Stomach (tissue), 9 donors: ENCODE data around the gene C9. TPM values are rescaled to one million over a fixed set of nuclear protein-coding genes. Genes with fewer than 3 reads are reported as not detected.
"Not testable (repeated sequence)": the region's sequence is repeated elsewhere in the genome, so short reads cannot be mapped to it uniquely, and the experiment has no call there.

Experiments used
- DNase-seq, 2 donors: peaks; one replicate each; pipeline versions ENCODE4 v3.0.0 to v3.0.0-alpha.2; 2013 to 2019
- H3K27ac ChIP-seq, 5 donors: fragments of 200-600 bp in 4 of 5; sonication (generic) in 4 of 5; one replicate each; pipeline ENCODE4 v1.5.1; 2013 to 2019; ENCODE audit warnings: mild to moderate bottlenecking in 1 of 5, moderate library complexity in 1 of 5
- H3K27me3 ChIP-seq, 3 donors: fragments of 200-600 bp; sonication (generic); one replicate each; pipeline ENCODE4 v1.5.1; 2017 to 2019; ENCODE audit warnings: mixed run types in 1 of 3
- H3K36me3 ChIP-seq, 4 donors: fragments of 200-600 bp; sonication (generic); 1 replicate in 3 of 4; 2 replicates in 1 of 4; pipeline ENCODE4 v1.5.1; 2016 to 2019
- H3K4me1 ChIP-seq, 4 donors: fragments of 200-600 bp; sonication (generic); one replicate each; pipeline ENCODE4 v1.5.1; 2016 to 2019
- H3K4me3 ChIP-seq, 4 donors: fragments of 200-600 bp; sonication (generic) in 3 of 4; one replicate each; pipeline ENCODE4 v1.5.1; 2016 to 2019; ENCODE audit warnings: mild to moderate bottlenecking in 1 of 4
- H3K9me3 ChIP-seq, 4 donors: fragments of 200-600 bp; sonication (generic); one replicate each; pipeline ENCODE4 v1.5.1; 2016 to 2019
- CTCF ChIP-seq, 7 experiments: fragments of 450-650 bp in 4 of 7; fragments of 200-600 bp in 3 of 7; sonication (generic) in 3 of 7; IDR thresholded peaks; one replicate each; pipeline ENCODE4 v1.5.1; 2016 to 2019; ENCODE audit warnings: antibody characterized with exemption in 7 of 7, control low read depth in 2 of 7, mild to moderate bottlenecking in 1 of 7
- EP300 ChIP-seq: sonication (generic); formaldehyde crosslinking; IDR thresholded peaks from one replicate; pipeline ENCODE4 v1.6.1; 2017; ENCODE audit warnings: antibody characterized with exemption
- POLR2A ChIP-seq, 4 donors: fragments of 450-650 bp; IDR thresholded peaks; one replicate each; pipeline ENCODE4 v1.6.1; 2016; ENCODE audit warnings: antibody characterized with exemption in 4 of 4, control low read depth in 2 of 4, mild to moderate bottlenecking in 1 of 4, moderate library complexity in 1 of 4
- POLR2AphosphoS5 ChIP-seq, 3 donors: sonication (generic); formaldehyde crosslinking; IDR thresholded peaks; one replicate each; pipeline ENCODE4 v1.6.1; 2016; ENCODE audit warnings: antibody characterized with exemption in 3 of 3
- WGBS, 5 donors: extraction: QIAGEN DNeasy Blood & Tissue Kit in 3 of 5; methylation state at CpG; one replicate each; pipeline versions ENCODE4 v1.1.5 to v1.1.7; 2013 to 2018; 5-methylcytosine and 5-hydroxymethylcytosine counted together
- intact Hi-C: fragments of 100-400 bp; cut with DNase I; formaldehyde crosslinking; loops from one replicate; pipeline ENCODE4 v1.15.1; 2023; ENCODE audit warnings: low total_unique reads
- polyA plus RNA-seq, 3 donors: library from polyadenylated mRNA; stranded (reverse); fragments of 200-250 nt; gene quantifications; one replicate each; pipeline ENCODE4 v1.2.3, GENCODE V29; 2013
- total RNA-seq, 5 donors: library from RNA; depleted of rRNA; stranded (reverse); fragments of >200 nt; gene quantifications; one replicate each; pipeline versions ENCODE4 v1.1.0 to v1.2.3, GENCODE V29; 2014 to 2016
- donor health status: healthy with polysubstance abuse.
- donor health status: Bipolar disorder and iron deficiency.
- donor health status: healthy.

Gene C9
- total and polyA plus RNA-seq, 8 donors, result not detected

- H3K9me3 ChIP-seq, result peaks cover 0 to 16% (median 10%) of the 10 kb centered on the region in 4 donors
- H3K36me3 ChIP-seq, result no peaks in the 10 kb centered on the region
- no peak overlapping the region for H3K4me3 ChIP-seq
- TF ChIP-seq CTCF (IDR thresholded peaks at IDR 0.05) (no peak), POLR2AphosphoS5 (IDR thresholded peaks at IDR 0.05) (no peak), EP300 (no peak), POLR2A (IDR thresholded peaks at IDR 0.05) (no peak)
- no peaks in the 10 kb centered on the region for H3K27me3 ChIP-seq
- H3K4me1 ChIP-seq, result peaks cover 0 to 6% (median 0%) of the 10 kb centered on the region in 4 donors
- 86 to 93% (median 91%) methylated on average over 1 of the region's 1 CpG for WGBS, 5 donors
- DNase-seq, result no peak
- H3K27ac ChIP-seq, result no peak overlapping the region
- intact Hi-C loops, result no loop called here
Observed at GRCh38 chr5:39240750-39241149, 123.5 kb downstream of the C9 start.

- Histone ChIP-seq H3K4me3 (no peak overlapping the region), H3K27me3 (no peaks in the 10 kb centered on the region), H3K9me3 (peaks cover 0 to 16% (median 10%) of the 10 kb centered on the region in 4 donors), H3K4me1 (peaks cover 0 to 6% (median 0%) of the 10 kb centered on the region in 4 donors), H3K36me3 (no peaks in the 10 kb centered on the region), H3K27ac (no peak overlapping the region)
- DNase-seq, result no peak
- TF ChIP-seq POLR2AphosphoS5 (IDR thresholded peaks at IDR 0.05), result no peak
- TF ChIP-seq EP300, result no peak
- no peak for TF ChIP-seq CTCF (IDR thresholded peaks at IDR 0.05)
- no peak for TF ChIP-seq POLR2A (IDR thresholded peaks at IDR 0.05)
- 35 to 41% (median 38%) methylated on average over 3 of the region's 3 CpGs for WGBS, 5 donors
- intact Hi-C loops, result no loop called here
Observed at GRCh38 chr5:39238366-39239105, 125.8 kb downstream of the C9 start.

- TF ChIP-seq POLR2A (IDR thresholded peaks at IDR 0.05) (no peak), POLR2AphosphoS5 (IDR thresholded peaks at IDR 0.05) (no peak), EP300 (no peak), CTCF (IDR thresholded peaks at IDR 0.05) (no peak)
- WGBS, 5 donors, result 51 to 79% (median 71%) methylated on average over 1 of the region's 1 CpG
Observed at GRCh38 chr5:39236718-39237117, 127.6 kb downstream of the C9 start.

DNA sequence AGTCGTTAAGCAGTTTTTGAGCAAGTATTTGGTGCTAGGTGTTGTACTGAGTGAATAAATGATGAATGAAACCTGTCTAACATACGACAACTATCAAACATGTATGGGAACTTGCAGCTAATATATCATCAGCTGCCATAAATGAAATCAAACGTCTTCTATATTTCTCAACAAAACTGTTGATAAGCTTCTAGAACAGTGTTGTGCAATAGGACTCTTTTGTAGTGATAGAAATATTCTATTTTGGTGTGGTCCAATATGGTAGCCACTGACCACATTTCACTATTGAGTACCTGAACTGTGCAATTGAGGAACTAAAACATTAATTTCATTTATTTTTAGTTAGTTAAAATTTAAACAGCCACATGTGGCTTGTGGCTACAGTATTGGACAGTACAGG, 128.6 kb downstream of the C9 start:
- Histone ChIP-seq H3K9me3 (peaks cover 0 to 6% (median 0%) of the 10 kb centered on the region in 4 donors), H3K27ac (no peak overlapping the region), H3K4me1 (peaks cover 0 to 9% (median 0%) of the 10 kb centered on the region in 4 donors), H3K36me3 (no peaks in the 10 kb centered on the region), H3K4me3 (no peak overlapping the region), H3K27me3 (no peaks in the 10 kb centered on the region)
- DNase-seq, result no peak
- 38 to 63% (median 57%) methylated on average over 3 of the region's 3 CpGs for WGBS, 5 donors
- no peak for TF ChIP-seq POLR2A (IDR thresholded peaks at IDR 0.05)
- no peak for TF ChIP-seq POLR2AphosphoS5 (IDR thresholded peaks at IDR 0.05)
- no peak for TF ChIP-seq CTCF (IDR thresholded peaks at IDR 0.05)
- TF ChIP-seq EP300, result no peak
- intact Hi-C loops, result no loop called here

More at GRCh38 chr5:39236718-39237117, 127.6 kb downstream of the C9 start:
- intact Hi-C loops, result no loop called here
- H3K4me3 ChIP-seq, result no peak overlapping the region
- no peaks in the 10 kb centered on the region for H3K36me3 ChIP-seq
- no peaks in the 10 kb centered on the region for H3K27me3 ChIP-seq
- H3K9me3 ChIP-seq, result peaks cover 0 to 16% (median 8%) of the 10 kb centered on the region in 4 donors
- H3K27ac ChIP-seq, result no peak overlapping the region
- DNase-seq, result no peak
- H3K4me1 ChIP-seq, result peaks cover 0 to 8% (median 0%) of the 10 kb centered on the region in 4 donors

DNA sequence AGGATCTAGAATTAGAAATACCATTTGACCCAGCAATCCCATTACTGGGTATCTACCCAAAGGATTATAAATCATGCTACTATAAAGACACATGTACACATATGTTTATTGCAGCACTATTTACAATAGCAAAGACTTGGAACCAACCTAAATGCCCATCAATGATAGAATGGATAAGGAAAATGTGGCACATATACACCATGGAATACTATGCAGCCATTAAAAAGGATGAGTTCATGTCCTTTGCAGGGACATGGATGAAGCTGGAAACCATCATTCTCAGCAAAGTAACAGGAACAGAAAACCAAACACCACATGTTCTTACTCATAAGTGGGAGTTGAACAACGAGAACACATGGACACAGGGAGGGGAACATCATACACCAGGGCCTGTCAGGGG, 129.8 kb downstream of the C9 start:
- H3K36me3 ChIP-seq, intact Hi-C loops, DNase-seq, H3K27me3 ChIP-seq, H3K4me1 ChIP-seq, H3K27ac ChIP-seq, H3K4me3 ChIP-seq, H3K9me3 ChIP-seq: not testable (repeated sequence)
- WGBS, 5 donors, result 71 to 93% (median 87%) methylated on average over 1 of the region's 1 CpG
